K562 (cell line): ENCODE results near the gene CDYL. TPM values are rescaled to one million over a fixed set of nuclear protein-coding genes. Genes with fewer than 3 reads are reported as not detected.

Source experiments
- CBX5 ChIP-seq: IDR thresholded peaks from 2 replicates; pipeline ENCODE4 v1.6.1; 2014; ENCODE audit warnings: low read depth, borderline replicate concordance
- ELK1 ChIP-seq: sonication (generic); formaldehyde crosslinking; IDR thresholded peaks from 2 replicates; pipeline ENCODE4 v1.8.1; 2022; ENCODE audit warnings: missing genetic modification reagents
- KAT2B ChIP-seq: IDR thresholded peaks from one replicate; pipeline ENCODE4 v1.6.1; 2012; ENCODE audit warnings: low read depth, mild to moderate bottlenecking, control low read depth, inconsistent platforms, low read length, moderate library complexity
- MLLT1 ChIP-seq, 2 experiments: fragments of 450-650 bp; IDR thresholded peaks; 2 replicates each; pipeline ENCODE4 v1.6.1; 2016
- NR0B1 ChIP-seq: fragments of 450-650 bp; IDR thresholded peaks from one replicate; pipeline ENCODE4 v1.6.1; 2018; ENCODE audit warnings: mild to moderate bottlenecking, moderate library complexity; ENCODE audit not compliant: partially characterized antibody
- RBM17 ChIP-seq: fragments of 200-400 bp; formaldehyde crosslinking; IDR thresholded peaks from 2 replicates; pipeline ENCODE4 v1.6.1; 2017; ENCODE audit warnings: low read depth, mild to moderate bottlenecking, low read length, borderline replicate concordance
- REST ChIP-seq, 2 experiments: fragments of 450-650 bp; formaldehyde crosslinking in 1 of 2; IDR thresholded peaks; 2 replicates each; pipeline versions ENCODE4 v1.4.0 to v1.6.1; 2014 to 2020; ENCODE audit warnings: mild to moderate bottlenecking in 2 of 2, borderline replicate concordance in 1 of 2, low read depth in 1 of 2
- ZNF280B ChIP-seq: fragments of 250-450 bp; sonication (Bioruptor Pico); IDR thresholded peaks from 2 replicates; pipeline ENCODE4 v1.5.1; 2021; ENCODE audit warnings: mild to moderate bottlenecking
- ZNF324 ChIP-seq: fragments of 250-450 bp; sonication (Bioruptor Pico); IDR thresholded peaks from 2 replicates; pipeline ENCODE4 v1.4.0; 2020; ENCODE audit warnings: mild to moderate bottlenecking
- polyA plus RNA-seq, 8 experiments: library from polyadenylated mRNA; depleted of rRNA in 4 of 8; stranded (reverse) in 5 of 8; unstranded in 3 of 8; fragments of >200 nt; fragmentation: Nextera tagmentation in 2 of 8; fragmentation: Illumina TruSeq in 1 of 8; extraction: Ambion mirVana in 2 of 8; extraction: Trizol in 1 of 8; gene quantifications; 2 replicates each; pipeline versions ENCODE4 v1.2.1 to v1.2.3, GENCODE V29; 2011 to 2014; ENCODE audit warnings: inconsistent platforms in 1 of 8, missing spikeins in 1 of 8
- total RNA-seq, 7 experiments: library from RNA; depleted of rRNA in 6 of 7; stranded (reverse); fragments of >200 nt in 6 of 7; fragmentation: Illumina TruSeq in 2 of 7; extraction: Trizol in 2 of 7; gene quantifications; 2 replicates each; pipeline versions ENCODE4 v1.2.1 to v1.2.3, GENCODE V29; 2011 to 2021; ENCODE audit warnings: low replicate concordance in 1 of 7

CDYL gene
- total and polyA plus RNA-seq, 9 of the 15 experiments (the other 6 are each of a cell fraction or from before 2014, with no cell fraction given): 8.1 to 45.8 (median 40.8) TPM

GRCh38 chr6:4932228-4932903 is 156.2 kb downstream of the CDYL start (continued):
- no peak for TF ChIP-seq MLLT1 (IDR thresholded peaks at IDR 0.05)
- no peak for TF ChIP-seq RBM17
- TF ChIP-seq ZNF324: no peak
- no peak for TF ChIP-seq KAT2B
- TF ChIP-seq REST (IDR thresholded peaks at IDR 0.05; ENCODE audit: borderline replicate concordance): no peak
- no peak for TF ChIP-seq REST (CRISPR knock-in tag; IDR thresholded peaks at IDR 0.05; ENCODE audit: low read depth)
- TF ChIP-seq ZNF280B: no peak
- no peak for TF ChIP-seq ELK1 (CRISPR knock-in tag)
- no peak for TF ChIP-seq NR0B1
- TF ChIP-seq CBX5: no peak
